ENCODE measurements around the gene ADAM8. TPM values are rescaled to one million over a fixed set of nuclear protein-coding genes. Genes with fewer than 3 reads are reported as not detected.

ADAM8 gene
- total RNA-seq, 1 experiment from 2014 or later: 16.8 TPM

DNA sequence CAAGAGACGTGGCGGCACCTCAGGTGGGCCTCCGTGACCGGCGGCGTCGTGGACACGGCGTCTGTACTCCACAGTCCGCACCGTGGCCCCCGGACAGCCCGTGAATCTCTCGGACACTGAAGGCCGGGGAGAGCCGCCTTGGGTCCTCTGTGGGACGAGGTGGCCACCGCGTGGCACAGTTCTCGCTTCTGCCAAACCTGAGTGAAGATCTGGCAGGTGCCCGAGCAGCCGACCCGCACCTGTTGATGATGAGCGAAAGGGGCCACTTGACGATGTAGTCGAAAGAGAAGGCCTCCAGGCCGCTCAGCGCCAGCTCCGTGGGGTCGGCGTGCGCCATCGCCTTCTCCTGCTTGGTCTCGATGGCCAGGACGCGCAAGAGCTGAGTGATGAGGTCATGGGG is 8.5 kb upstream of the ADAM8 start:
- CTCF ChIA-PET: interaction anchor here (0.5 kb wide), 1 partner anchor 63 kb away, joined by 4 read pairs; no protein-coding TSS in a partner anchor
- Mint-ChIP-seq H3K4me3 (ENCODE audit: unreplicated experiment) (no peak overlapping the region), H3K4me1 (ENCODE audit: low read depth, unreplicated experiment) (no peaks in the 10 kb centered on the region), H3K27ac (ENCODE audit: unreplicated experiment) (no peak overlapping the region), H3K9me3 (ENCODE audit: unreplicated experiment) (no peaks in the 10 kb centered on the region), H3K27me3 (ENCODE audit: insufficient read depth, unreplicated experiment) (no peaks in the 10 kb centered on the region), H3K36me3 (ENCODE audit: insufficient read depth, unreplicated experiment) (peaks cover 72% of the 10 kb centered on the region)
- H3K9me3 ChIP-seq: no peaks in the 10 kb centered on the region
- H3K36me3 ChIP-seq (ENCODE audit: control insufficient read depth, insufficient read depth, low read length): peaks cover 9% of the 10 kb centered on the region
- BruUV-seq (replicated peaks): no TSS peak
- no peak for DNase-seq
- no peaks in the 10 kb centered on the region for H3K27me3 ChIP-seq (replicated peaks; ENCODE audit: control insufficient read depth, insufficient read depth, low read length)
- no peak overlapping the region for H3K4me3 ChIP-seq (ENCODE audit: low read depth, low read length)
- no peaks in the 10 kb centered on the region for H3K4me1 ChIP-seq
- TF ChIP-seq, protein P1, sequence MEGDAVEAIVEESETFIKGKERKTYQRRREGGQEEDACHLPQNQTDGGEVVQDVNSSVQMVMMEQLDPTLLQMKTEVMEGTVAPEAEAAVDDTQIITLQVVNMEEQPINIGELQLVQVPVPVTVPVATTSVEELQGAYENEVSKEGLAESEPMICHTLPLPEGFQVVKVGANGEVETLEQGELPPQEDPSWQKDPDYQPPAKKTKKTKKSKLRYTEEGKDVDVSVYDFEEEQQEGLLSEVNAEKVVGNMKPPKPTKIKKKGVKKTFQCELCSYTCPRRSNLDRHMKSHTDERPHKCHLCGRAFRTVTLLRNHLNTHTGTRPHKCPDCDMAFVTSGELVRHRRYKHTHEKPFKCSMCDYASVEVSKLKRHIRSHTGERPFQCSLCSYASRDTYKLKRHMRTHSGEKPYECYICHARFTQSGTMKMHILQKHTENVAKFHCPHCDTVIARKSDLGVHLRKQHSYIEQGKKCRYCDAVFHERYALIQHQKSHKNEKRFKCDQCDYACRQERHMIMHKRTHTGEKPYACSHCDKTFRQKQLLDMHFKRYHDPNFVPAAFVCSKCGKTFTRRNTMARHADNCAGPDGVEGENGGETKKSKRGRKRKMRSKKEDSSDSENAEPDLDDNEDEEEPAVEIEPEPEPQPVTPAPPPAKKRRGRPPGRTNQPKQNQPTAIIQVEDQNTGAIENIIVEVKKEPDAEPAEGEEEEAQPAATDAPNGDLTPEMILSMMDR (IDR thresholded peaks at IDR 0.05; ENCODE audit: insufficient read depth in 1 of 2, low read depth in 1 of 2, low read length in 1 of 2, severe bottlenecking in 1 of 2, unreplicated experiment in 1 of 2): no peak
- intact Hi-C loops (cut with micrococcal nuclease; ENCODE audit: unreplicated experiment): no loop called here
- POLR2A ChIA-PET: no interaction called here

DNA sequence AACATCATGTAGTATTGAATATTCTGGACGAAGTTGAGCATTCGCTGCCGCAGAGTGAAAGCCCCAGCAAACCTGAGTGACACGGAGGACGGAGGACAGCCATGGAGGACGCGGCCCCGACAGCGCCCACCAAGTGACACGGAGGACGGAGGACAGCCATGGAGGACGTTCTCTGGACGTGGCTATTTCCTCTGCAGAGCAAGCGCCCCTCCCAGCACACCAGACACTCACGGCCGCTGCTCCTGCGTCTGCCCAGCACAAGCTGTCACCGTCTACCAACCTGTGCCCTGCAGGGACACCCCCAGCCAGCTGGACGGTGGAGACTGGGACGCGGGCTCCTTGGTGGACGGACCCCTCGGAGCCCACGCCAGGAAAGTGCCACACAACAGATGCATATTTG is 7.3 kb upstream of the ADAM8 start:
- intact Hi-C loops (cut with micrococcal nuclease; ENCODE audit: unreplicated experiment): no loop called here
- Mint-ChIP-seq H3K27me3 (ENCODE audit: insufficient read depth, unreplicated experiment) (no peaks in the 10 kb centered on the region), H3K27ac (ENCODE audit: unreplicated experiment) (no peak overlapping the region), H3K36me3 (ENCODE audit: insufficient read depth, unreplicated experiment) (peaks cover 70% of the 10 kb centered on the region), H3K4me1 (ENCODE audit: low read depth, unreplicated experiment) (peaks cover 1% of the 10 kb centered on the region), H3K4me3 (ENCODE audit: unreplicated experiment) (no peak overlapping the region), H3K9me3 (ENCODE audit: unreplicated experiment) (no peaks in the 10 kb centered on the region)
- Histone ChIP-seq H3K36me3 (ENCODE audit: control insufficient read depth, insufficient read depth, low read length) (peaks cover 14% of the 10 kb centered on the region), H3K27me3 (replicated peaks; ENCODE audit: control insufficient read depth, insufficient read depth, low read length) (no peaks in the 10 kb centered on the region), H3K9me3 (no peaks in the 10 kb centered on the region), H3K4me1 (peaks cover 8% of the 10 kb centered on the region), H3K4me3 (ENCODE audit: low read depth, low read length) (no peak overlapping the region)
- DNase-seq: no peak
- TF ChIP-seq, protein P1 (IDR thresholded peaks at IDR 0.05; ENCODE audit: insufficient read depth in 1 of 2, low read depth in 1 of 2, low read length in 1 of 2, severe bottlenecking in 1 of 2, unreplicated experiment in 1 of 2): no peak
- CTCF ChIA-PET: no interaction called here
- BruUV-seq (replicated peaks): no TSS peak
- POLR2A ChIA-PET: no interaction called here

DNA sequence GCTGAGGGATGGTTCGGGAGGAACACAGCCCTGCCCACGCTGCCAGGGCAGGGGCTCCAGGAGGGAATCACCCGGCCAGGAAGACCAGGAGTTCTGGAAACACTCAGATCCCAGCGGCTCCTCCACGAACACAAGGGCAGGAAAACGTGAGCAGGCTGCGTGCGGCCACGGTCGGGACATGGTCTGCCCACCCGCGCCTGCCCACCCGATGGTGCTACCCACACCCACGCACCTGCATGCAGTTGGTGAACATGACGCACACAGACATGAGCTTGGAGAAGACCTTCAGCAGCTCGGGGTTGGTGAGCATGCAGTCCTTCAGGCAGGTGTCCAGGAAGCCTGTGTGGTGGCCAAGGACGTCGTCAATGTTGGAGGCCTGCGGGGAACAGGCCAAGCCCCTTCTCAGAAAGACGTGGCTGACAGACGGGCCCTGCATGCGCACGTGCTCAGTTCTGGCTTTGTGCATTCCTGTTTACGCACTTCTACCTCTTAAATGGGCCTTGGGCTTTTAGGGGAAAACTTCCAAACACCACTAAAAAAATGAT is 6.2 kb upstream of the ADAM8 start:
- H3K27me3 Mint-ChIP-seq (ENCODE audit: insufficient read depth, unreplicated experiment): no peaks in the 10 kb centered on the region
- TF ChIP-seq, protein P1 (IDR thresholded peaks at IDR 0.05; ENCODE audit: insufficient read depth in 1 of 2, low read depth in 1 of 2, low read length in 1 of 2, severe bottlenecking in 1 of 2, unreplicated experiment in 1 of 2): no peak
- H3K36me3 ChIP-seq (ENCODE audit: control insufficient read depth, insufficient read depth, low read length): peaks cover 14% of the 10 kb centered on the region
- intact Hi-C loops (cut with micrococcal nuclease; ENCODE audit: unreplicated experiment): no loop called here
- no peak overlapping the region for H3K4me3 Mint-ChIP-seq (ENCODE audit: unreplicated experiment)
- peaks cover 70% of the 10 kb centered on the region for H3K36me3 Mint-ChIP-seq (ENCODE audit: insufficient read depth, unreplicated experiment)
- ChIA-PET POLR2A (no interaction called here), CTCF (no interaction called here)
- H3K27ac Mint-ChIP-seq (ENCODE audit: unreplicated experiment): no peak overlapping the region
- H3K9me3 ChIP-seq: no peaks in the 10 kb centered on the region
- no TSS peak for BruUV-seq (replicated peaks)
- H3K4me1 Mint-ChIP-seq (ENCODE audit: low read depth, unreplicated experiment): peaks cover 11% of the 10 kb centered on the region
- no peaks in the 10 kb centered on the region for H3K27me3 ChIP-seq (replicated peaks; ENCODE audit: control insufficient read depth, insufficient read depth, low read length)
- no peaks in the 10 kb centered on the region for H3K9me3 Mint-ChIP-seq (ENCODE audit: unreplicated experiment)
- no peak overlapping the region for H3K4me3 ChIP-seq (ENCODE audit: low read depth, low read length)
- peaks cover 18% of the 10 kb centered on the region for H3K4me1 ChIP-seq
- DNase-seq: no peak
